Spinal cord (tissue), 10 donors: ENCODE data around the gene CD40. TPM values are rescaled to one million over a fixed set of nuclear protein-coding genes. Genes with fewer than 3 reads are reported as not detected.

Experiments used
- DNase-seq, 6 donors: peaks; one replicate each; pipeline versions ENCODE4 v3.0.0 to v3.0.0-alpha.2; 2013 to 2015; ENCODE audit warnings: low spot score in 6 of 6, low read depth in 4 of 6
- H3K27ac ChIP-seq: one replicate; pipeline ENCODE4 v1.5.1; 2013; ENCODE audit warnings: low read depth, low read length, control low read depth
- H3K27me3 ChIP-seq: one replicate; pipeline ENCODE4 v1.6.1; 2013; ENCODE audit warnings: low read length; ENCODE audit not compliant: control insufficient read depth, insufficient read depth
- H3K36me3 ChIP-seq: one replicate; pipeline ENCODE4 v1.6.1; 2013; ENCODE audit warnings: low read length; ENCODE audit not compliant: control insufficient read depth, insufficient read depth
- H3K4me1 ChIP-seq: one replicate; pipeline ENCODE4 v1.6.1; 2013; ENCODE audit warnings: low read length; ENCODE audit not compliant: control insufficient read depth, insufficient read depth
- H3K4me3 ChIP-seq: one replicate; pipeline ENCODE4 v1.5.1; 2013; ENCODE audit warnings: low read depth, low read length, control low read depth
- H3K9me3 ChIP-seq: one replicate; pipeline ENCODE4 v1.6.1; 2013; ENCODE audit warnings: low read length; ENCODE audit not compliant: control insufficient read depth, insufficient read depth
- WGBS: methylation state at CpG from one replicate; pipeline ENCODE4 v1.1.5; 2013; ENCODE audit warnings: missing lambda C conversion rate; ENCODE audit not compliant: insufficient coverage; 5-methylcytosine and 5-hydroxymethylcytosine counted together
- polyA plus RNA-seq, 2 donors: library from polyadenylated mRNA; unstranded; fragments of 120-200 nt; gene quantifications; one replicate each; pipeline ENCODE4 v1.2.1, GENCODE V29; 2013; ENCODE audit not compliant: insufficient read length in 2 of 2
- total RNA-seq, 2 donors: library from RNA; depleted of rRNA in 1 of 2; stranded (reverse); fragments of 120-200 nt in 1 of 2; fragments of >200 nt in 1 of 2; gene quantifications; one replicate each; pipeline versions ENCODE4 v1.2.3 to v1.2.4, GENCODE V29; 2013 to 2014
- donor health status: healthy.

Gene CD40
- total and polyA plus RNA-seq, 4 donors = 1.6 to 6.5 (median 5.6) TPM

DNA sequence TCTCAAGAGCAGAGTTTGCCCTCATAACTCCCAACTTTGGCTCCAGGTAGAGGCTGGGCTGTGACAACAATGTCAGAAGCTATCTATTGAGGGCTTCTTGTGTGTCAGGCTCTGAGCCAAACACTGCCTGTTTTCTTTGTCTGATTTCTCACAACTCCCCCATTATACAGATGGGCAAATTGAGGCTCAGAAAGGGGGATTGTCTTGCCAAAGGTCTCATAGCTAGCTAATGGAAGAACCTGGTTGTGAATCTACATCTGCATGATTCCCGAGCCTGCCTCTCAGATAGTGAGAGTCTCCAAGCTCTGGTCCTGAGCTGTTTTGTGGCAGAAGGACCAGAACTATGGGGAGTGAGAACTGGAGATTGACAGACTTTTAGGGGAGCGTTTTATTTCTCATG lies 1.4 kb downstream of the CD40 start:
- Histone ChIP-seq H3K4me3 (no peak overlapping the region), H3K9me3 (no peaks in the 10 kb centered on the region), H3K4me1 (peaks cover 13% of the 10 kb centered on the region), H3K27me3 (peaks cover 14% of the 10 kb centered on the region), H3K36me3 (no peaks in the 10 kb centered on the region), H3K27ac (no peak overlapping the region)
- WGBS = 87% methylated on average over 2 of the region's 2 CpGs
- no peak for DNase-seq

GRCh38 chr20:46120136-46120535 lies 2.0 kb downstream of the CD40 start:
- no peak for DNase-seq
- Histone ChIP-seq H3K27ac (no peak overlapping the region), H3K36me3 (no peaks in the 10 kb centered on the region), H3K27me3 (peaks cover 14% of the 10 kb centered on the region), H3K4me3 (no peak overlapping the region), H3K9me3 (no peaks in the 10 kb centered on the region), H3K4me1 (peaks cover 13% of the 10 kb centered on the region)
- WGBS = no CpG with 5 or more reads among the region's 2 CpGs

DNA sequence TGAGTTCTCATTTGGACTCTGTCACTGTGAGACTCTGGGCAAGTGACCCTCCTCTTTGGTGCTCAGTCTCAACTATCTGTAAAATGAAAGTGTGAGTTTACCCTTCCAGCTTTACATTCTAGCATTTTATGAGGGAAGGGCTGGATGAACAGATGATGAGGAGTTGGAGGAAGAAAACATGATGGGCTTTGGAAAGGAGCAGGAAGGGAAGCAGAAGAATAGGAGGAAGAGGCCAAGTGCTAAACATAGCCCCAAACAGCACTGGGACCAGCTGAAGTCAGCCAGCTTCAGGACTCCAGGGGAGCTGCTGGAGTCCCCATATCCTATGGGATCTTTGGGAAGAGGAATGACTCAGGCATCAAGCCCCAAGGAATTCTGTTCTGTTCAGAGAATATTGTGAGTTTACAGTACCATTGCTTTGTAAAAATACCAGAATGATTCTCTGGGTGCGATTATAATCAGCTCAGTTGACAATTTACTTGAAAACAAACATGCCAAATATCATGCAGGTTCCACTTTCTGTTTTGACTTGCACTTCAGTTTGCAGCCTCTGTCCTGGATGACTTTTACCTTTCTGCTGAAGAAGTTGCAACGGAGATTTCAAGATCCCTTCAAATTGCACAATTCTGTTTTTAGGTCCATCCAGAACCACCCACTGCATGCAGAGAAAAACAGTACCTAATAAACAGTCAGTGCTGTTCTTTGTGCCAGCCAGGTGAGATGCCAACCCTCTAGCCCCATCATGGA lies 3.2 kb downstream of the CD40 start:
- WGBS = 94% methylated on average over 2 of the region's 2 CpGs
- Histone ChIP-seq H3K27ac (no peak overlapping the region), H3K9me3 (no peaks in the 10 kb centered on the region), H3K36me3 (no peaks in the 10 kb centered on the region), H3K27me3 (peaks cover 11% of the 10 kb centered on the region), H3K4me1 (peaks cover 13% of the 10 kb centered on the region), H3K4me3 (no peak overlapping the region)
- DNase-seq = no peak

DNA sequence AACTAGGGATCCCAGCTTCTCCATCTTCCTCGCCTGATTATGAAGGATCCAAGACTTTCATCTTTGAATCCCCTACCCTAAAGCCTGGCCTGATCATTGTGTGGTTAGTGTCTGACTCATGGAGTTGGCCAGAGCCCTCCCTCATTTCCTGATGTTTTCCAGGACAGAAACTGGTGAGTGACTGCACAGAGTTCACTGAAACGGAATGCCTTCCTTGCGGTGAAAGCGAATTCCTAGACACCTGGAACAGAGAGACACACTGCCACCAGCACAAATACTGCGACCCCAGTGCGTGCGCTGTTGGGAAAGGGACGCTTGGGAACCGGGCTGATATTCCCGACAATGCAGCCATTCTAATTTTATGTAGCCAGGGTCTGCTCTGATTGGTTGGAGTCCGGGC lies 4.0 kb downstream of the CD40 start:
- 72% methylated on average over 7 of the region's 11 CpGs for WGBS
- H3K36me3 ChIP-seq = no peaks in the 10 kb centered on the region

DNA sequence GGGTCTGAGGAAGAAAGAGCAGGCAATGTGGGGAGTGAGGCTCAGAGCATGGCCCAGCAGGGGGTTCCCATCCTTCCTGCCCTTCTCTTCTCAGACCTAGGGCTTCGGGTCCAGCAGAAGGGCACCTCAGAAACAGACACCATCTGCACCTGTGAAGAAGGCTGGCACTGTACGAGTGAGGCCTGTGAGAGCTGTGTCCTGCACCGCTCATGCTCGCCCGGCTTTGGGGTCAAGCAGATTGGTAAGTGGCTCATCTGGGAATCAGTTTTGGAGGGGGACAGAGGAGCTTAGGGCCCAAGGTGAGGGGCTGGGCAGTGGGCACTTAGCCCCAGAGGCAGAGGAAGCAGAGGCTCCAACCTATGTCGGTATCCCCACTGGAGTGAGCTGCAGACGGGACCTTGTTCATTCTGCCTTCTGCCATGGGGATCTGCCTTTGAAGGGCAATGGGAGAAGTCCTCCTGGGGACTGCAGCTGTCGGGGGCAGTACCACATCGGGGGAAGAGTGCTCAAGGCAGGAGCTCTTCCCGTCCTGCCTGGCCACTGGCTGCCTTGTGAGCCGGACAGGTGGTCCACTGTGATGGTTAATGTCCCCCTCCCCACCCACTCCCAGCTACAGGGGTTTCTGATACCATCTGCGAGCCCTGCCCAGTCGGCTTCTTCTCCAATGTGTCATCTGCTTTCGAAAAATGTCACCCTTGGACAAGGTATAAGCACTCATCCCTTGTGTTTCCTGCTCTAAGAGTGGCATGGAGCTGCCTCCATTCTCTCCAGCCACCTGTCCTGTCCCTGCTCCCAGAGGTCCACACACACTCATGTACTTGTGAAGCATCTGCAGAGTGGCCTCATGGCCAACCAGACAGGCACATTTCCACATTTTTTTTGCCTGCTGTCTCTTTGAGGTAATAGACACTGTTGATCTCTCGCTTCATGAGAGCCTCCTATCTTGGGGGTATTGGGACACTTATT lies 4.7 kb downstream of the CD40 start:
- Histone ChIP-seq H3K4me3 (no peak overlapping the region), H3K9me3 (no peaks in the 10 kb centered on the region), H3K4me1 (peaks cover 8% of the 10 kb centered on the region), H3K36me3 (no peaks in the 10 kb centered on the region), H3K27ac (no peak overlapping the region), H3K27me3 (peaks cover 7% of the 10 kb centered on the region)
- WGBS = 87% methylated on average over 12 of the region's 15 CpGs
- DNase-seq = no peak

More for the DNA sequence above, 4.0 kb downstream of the CD40 start:
- H3K4me3 ChIP-seq = no peak overlapping the region
- no peak overlapping the region for H3K27ac ChIP-seq
- H3K9me3 ChIP-seq = no peaks in the 10 kb centered on the region
- no peak for DNase-seq
- peaks cover 13% of the 10 kb centered on the region for H3K4me1 ChIP-seq
- H3K27me3 ChIP-seq = peaks cover 11% of the 10 kb centered on the region

DNA sequence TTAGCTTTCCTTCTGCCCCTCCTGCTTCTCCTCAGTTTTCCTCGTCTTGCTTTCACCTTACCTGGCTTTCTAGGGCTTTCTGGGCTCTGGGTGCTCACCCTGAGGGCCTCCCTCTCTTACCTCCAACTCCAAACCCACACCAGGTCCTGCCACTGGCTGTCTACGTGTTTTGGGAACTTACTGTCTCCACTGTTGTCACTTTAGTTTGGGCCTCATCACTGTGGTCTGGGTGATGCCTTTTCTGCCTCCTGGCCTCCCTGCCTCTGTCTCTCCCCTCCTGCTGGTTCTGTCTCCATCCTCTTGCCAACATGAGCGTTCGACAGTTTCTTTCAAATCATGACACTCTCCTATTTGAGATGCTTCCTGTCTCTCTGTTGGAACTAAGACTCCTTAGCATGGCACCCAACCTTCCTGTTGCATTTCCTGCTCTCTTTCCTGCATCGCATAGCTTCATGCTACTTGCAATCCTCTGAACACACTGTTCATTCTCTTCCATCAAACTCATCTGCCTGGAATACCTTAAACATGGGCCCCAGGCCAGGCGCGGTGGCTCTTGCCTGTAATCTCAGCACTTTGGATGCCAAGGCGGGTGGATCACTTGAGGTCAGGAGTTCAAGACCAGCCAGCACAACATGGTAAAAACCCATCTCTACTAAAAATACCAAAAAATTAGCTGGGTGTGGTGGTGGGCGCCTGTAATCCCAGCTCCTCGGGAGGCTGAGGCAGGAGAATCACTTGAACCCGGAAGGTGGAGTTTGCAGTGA lies 5.5 kb downstream of the CD40 start:
- Histone ChIP-seq H3K4me1 (peaks cover 5% of the 10 kb centered on the region), H3K4me3 (no peak overlapping the region), H3K9me3 (no peaks in the 10 kb centered on the region), H3K27me3 (peaks cover 4% of the 10 kb centered on the region), H3K36me3 (no peaks in the 10 kb centered on the region), H3K27ac (no peak overlapping the region)
- WGBS = 89% methylated on average over 6 of the region's 11 CpGs
- DNase-seq = no peak

- no peak for DNase-seq
- Histone ChIP-seq H3K27me3 (peaks cover 23% of the 10 kb centered on the region), H3K27ac (no peak overlapping the region), H3K36me3 (no peaks in the 10 kb centered on the region), H3K4me1 (peaks cover 9% of the 10 kb centered on the region), H3K4me3 (no peak overlapping the region), H3K9me3 (no peaks in the 10 kb centered on the region)
- WGBS = 55% methylated on average over 1 of the region's 5 CpGs
Measured at GRCh38 chr20:46126440-46127056, 8.4 kb downstream of the CD40 start.

DNA sequence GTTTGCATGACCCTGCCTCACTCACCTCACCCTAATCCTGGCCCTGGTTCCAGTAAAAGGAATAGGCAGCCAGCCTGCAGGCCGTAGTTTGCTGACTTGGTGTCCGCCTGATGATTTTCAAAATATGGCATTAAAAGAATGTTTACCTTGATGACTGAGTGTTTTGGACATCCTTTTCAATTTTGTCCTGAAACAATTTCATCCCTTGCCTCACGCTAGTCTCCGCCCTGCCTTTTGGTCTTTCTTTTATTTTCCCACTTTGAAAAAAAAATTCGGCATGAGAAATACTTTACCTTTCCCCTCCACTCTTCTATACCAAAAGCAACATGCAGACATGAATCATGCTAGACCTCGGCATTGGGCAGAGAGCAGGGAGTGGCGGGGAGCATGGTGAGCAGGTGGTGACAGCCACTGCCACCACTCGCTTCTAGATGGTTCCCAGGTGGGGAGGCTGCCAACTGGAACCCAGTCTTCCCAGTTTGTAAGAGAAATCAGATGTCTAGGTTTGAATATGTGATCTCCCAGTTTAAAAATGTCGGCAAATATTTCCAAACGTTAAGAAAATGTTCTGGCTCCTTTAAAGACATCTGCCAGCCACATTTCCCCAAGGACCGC lies 9.4 kb downstream of the CD40 start:
- Histone ChIP-seq H3K36me3 (no peaks in the 10 kb centered on the region), H3K4me3 (no peak overlapping the region), H3K9me3 (no peaks in the 10 kb centered on the region), H3K4me1 (peaks cover 13% of the 10 kb centered on the region), H3K27me3 (peaks cover 27% of the 10 kb centered on the region), H3K27ac (no peak overlapping the region)
- 86% methylated on average over 8 of the region's 11 CpGs for WGBS
- DNase-seq = no peak
